DMS53 (cell line): ENCODE results near the gene PARD3.

Source experiments
- DNase-seq: peaks from one replicate; lab custom pipeline; 2025; lab: John Stamatoyannopoulos, UW

Gene PARD3

DNA sequence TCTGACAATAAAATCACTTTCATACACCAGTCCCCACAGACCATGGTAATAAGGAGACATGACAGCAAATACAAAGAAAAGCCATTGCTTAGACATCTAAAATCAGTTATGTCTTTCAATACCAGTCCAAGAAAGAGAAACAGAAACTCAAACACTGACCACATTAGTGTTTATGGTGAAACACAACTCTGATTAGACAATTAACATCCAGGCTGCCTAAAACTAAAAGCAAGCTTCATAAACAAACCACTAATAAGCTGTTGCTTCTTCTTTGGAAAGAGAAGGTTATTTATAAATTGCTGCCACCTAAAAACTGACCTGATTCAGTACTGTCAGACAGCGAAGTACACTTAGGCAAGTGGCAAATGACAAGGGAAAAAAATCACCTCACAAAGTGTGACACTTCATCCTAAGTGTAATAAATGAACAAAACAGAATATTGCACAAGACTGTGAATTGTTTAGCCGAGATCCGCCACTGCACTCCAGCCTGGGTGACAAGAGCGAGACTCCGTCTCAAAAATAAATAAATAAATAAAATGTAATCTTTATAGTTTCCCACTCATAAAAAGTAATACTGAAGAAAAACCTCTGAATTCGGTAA, 277.4 kb downstream of the PARD3 start:
- DNase-seq: no peak

DNA sequence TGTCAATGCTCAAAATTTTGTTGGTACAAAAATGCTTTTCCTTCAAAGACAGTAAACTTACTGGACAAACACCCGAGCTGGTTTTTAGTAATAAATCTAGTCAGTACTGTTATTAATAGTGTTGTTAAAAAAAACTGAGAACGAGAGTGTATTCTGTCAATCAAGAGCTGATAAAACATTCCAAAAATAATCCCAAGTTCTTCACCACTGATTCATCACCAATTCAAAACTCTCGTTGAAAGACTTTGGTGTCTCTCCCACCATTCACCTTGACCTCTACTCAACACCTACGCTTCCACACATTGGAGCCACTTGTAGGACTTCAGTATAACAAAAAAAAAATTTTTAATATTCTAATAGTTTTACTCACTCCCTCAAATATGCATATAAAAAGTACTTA, 279.2 kb downstream of the PARD3 start:
- DNase-seq: no peak

DNA sequence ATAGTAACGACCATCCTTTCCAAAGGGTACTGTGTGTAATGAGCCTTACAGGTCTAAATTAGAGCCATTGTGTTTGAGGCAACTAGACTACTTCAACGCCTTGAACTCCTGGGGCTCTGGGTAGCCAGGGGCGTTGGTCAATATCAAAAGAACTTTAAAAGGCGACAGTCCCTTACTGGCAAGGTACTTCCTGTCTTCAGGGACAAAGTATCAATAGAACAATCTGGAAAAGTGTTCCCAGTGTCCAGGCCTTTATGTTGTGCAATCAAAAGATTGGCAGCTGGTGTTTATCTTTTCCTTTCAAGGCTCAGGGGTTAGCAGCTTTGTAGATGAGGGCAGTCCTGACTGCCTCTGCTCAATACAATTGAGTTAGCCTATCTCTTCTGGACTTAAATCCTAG, 284.3 kb downstream of the PARD3 start:
- DNase-seq: peak; percentile 11

DNA sequence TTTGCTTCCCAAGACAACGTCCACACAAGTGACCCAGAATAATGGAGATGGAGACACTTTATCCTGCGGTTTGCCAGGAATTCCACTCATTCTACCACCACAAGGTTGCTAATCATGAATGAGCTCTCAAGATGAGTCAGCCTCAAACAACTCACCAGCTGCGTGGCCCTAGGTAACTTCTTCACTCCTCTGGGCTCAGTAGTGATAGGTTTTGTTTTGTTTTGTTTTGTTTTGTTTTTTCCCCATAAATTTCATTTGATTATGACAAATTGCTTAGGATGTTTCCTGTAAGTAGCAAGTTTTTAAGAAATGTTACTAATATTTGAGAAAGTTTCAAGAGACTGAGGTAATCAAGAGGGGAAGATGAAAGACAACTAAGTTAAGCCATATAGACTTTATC, 286.8 kb downstream of the PARD3 start:
- peak; percentile 93 for DNase-seq

- DNase-seq: peak; percentile 47
Measured at GRCh38 chr10:34526758-34527730, 288.1 kb downstream of the PARD3 start.

DNA sequence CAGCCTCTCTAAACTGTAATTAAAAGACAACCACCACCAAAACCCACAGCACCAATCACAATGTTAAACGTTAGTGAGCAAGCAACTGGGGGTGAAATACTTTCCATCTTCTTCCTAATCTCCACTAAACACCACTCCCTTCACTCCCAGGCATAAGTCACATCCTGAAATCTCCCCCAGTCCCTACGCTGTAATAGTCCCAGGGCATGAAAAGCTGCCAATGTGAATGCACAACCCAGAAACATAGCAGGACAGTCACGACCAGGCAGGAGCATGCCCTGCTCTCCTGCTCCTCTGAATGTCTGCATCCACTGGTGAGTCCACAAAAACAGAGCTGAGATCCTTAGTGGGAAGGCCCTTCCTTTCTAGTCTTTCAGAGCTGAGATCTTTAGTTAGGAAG, 288.9 kb downstream of the PARD3 start:
- no peak for DNase-seq

DNA sequence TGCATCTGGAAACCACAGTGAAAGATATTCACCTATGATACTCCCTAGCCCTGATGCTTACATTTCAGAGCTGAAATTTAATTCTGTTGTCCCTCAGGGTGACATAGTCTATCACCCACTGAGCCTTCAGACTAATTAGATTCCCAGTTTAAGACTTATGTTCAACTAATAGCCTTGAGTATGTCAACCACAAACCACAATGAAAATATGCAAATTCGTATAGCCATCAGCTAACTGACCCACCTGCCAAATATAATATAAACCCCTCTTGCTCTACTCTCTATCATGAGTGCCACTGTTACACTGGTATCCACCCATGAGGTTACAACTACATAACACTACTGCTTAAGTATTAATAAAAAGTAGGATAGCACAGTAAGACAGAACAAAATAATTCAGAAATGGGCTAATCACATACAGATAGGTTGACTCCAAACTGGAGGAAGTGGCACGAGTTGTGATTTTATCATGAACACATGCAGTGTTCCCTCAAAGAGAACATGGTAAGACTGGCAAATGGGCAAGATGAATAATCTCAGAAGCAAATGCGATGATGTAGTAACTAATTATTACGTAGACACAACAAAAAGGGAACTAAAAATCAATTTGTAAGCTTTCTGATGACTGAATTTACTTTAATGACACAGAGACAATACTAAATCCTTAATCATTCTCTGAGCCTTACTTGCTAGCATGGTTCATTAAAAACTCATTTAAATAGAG, 290.6 kb downstream of the PARD3 start:
- no peak for DNase-seq

DNA sequence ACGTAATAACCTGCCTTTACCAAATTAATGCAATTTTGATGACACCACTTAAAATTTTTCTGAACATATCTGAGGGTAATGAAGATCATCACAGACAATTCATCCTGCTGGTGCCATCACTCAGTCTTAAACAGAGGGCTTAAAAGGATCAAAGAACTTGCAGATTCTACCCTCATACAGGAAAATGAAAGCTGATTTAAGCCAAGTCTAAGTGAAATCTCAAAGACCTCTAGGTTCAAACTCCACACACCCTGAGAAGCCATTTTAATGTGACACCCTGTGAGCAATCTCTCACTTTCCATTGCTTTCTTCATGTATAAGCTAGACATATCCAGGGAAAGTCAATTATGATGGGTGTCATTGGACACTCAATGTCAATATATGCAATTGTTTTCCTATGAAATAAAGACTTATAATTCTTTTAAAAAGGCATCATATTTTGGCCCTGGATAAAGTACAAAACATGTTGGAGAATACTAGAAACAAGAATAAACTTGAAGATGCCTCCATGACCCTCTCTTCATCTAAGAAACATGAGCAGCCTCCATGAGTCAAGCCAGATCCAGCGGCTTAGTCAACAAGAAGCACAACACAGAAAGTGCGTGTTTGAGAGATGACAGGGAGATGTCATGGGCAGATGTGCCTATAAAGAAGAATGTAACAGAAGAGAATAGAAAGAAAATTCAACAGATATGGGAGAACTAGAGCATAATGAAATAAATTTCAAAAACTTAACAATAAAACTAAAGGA, 291.9 kb downstream of the PARD3 start:
- no peak for DNase-seq

DNA sequence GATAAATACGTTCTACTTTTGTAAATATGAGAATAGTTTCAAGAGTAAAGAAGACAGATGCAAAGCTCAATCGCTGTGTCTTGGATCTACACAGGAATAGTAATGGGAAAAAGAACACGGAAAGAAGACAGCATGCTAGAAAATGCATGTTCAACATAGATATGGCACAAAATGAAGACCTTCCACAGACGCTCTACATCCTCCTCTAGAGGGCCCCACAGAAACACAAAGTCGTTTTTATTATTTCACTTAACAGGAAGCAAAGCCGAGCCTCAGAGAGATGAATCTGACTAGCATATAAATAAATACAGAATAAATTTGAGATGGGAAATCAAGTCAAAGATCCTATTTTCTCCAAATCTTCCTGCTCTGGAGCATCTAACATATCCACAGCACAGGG, 292.6 kb downstream of the PARD3 start:
- peak; percentile 67 for DNase-seq

DNA sequence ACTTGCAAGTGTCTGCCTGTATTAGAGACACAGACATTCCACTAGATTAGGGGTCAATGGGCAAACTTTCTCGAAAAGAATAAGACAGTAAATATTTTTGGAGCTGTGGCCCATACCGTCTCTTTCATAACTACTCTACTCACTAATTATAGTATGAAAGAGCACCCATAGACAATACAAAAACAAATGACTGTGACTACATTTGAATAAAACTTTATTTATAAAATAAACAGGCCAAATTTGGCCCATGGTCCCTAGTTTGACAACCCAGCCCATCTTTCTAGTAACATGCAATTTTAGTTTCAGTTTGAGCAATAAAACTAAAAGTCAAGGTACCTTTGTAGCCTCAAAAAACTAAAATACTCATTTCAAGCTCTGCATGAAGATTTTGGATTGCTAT, 294.6 kb downstream of the PARD3 start:
- DNase-seq: no peak

GRCh38 chr10:34520084-34520483, 295.0 kb downstream of the PARD3 start:
- DNase-seq: no peak

GRCh38 chr10:34514290-34514689, 300.8 kb downstream of the PARD3 start:
- no peak for DNase-seq

- no peak for DNase-seq
Measured at GRCh38 chr10:34513636-34514035, 301.5 kb downstream of the PARD3 start.

GRCh38 chr10:34507217-34507616, 307.9 kb downstream of the PARD3 start:
- peak; percentile 67 for DNase-seq

GRCh38 chr10:34506786-34507185, 308.3 kb downstream of the PARD3 start:
- no peak for DNase-seq

GRCh38 chr10:34505338-34505737, 309.8 kb downstream of the PARD3 start:
- DNase-seq: no peak

DNA sequence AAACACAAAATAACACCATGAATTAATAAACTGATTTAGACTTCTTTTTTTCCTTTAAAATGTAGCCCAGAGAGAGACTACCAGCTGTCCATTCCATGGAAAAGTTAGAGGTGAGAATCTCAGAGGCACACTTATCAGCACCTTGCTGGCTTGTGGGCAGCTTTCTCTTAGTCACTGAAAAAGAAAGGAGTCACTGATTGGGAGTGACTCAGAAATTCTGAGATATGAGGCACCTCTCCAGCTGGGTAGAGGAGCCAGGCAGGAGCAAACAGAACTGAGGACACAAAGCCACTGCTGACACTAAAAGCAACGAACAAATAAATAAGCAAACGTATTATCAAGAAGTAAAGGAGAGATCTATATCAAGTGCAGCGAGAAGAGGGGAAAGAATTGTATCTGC, 310.6 kb downstream of the PARD3 start:
- peak; percentile 41 for DNase-seq

DNA sequence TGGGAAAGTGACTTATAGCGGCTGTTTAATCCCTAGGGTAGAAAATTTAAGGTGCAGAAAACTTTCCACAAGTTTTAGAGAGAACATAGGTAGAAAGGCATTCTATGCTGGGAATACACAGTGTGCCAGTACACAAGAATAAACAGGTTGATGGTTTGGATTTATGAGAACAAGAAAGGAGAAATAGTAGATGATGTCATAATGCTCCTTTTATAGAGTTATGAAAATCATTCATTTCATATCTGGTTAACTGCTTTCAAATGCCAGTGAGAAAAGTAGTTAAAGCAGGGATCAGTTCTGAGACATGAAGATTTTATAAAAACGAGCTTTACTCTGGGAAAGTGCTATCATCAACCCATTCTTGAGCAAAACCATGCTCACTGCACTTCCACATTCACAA, 311.4 kb downstream of the PARD3 start:
- DNase-seq: no peak

GRCh38 chr10:34499612-34500279, 315.4 kb downstream of the PARD3 start:
- no peak for DNase-seq

DNA sequence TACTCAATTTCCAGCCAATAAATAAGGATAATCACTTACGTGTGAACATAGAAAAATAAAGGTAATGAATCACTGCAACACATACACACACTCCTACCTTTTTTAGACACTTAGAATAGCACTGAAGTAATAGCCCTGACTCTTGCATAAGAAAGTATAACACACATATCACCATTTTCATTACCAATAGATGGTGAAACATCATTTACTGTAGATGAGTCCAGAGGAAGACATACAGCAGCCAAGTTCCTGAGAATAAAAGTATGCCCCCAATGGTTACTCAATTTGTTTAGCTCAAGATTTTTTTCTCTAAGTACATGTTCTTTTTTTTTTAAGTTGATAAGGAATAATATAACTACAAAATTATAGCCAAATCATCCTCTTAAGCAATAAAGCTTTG, 316.3 kb downstream of the PARD3 start:
- no peak for DNase-seq

- peak; percentile 23 for DNase-seq
Measured at GRCh38 chr10:34495938-34496337, 319.2 kb downstream of the PARD3 start.

GRCh38 chr10:34494012-34494411, 321.1 kb downstream of the PARD3 start:
- DNase-seq: no peak
